Breast epithelium (tissue), 3 donors: Measurements from ENCODE around the gene ZNF398.

Source experiments
- POLR2AphosphoS5 ChIP-seq, 3 donors: sonication (generic); formaldehyde crosslinking; IDR thresholded peaks; one replicate each; pipeline ENCODE4 v1.6.1; 2017; ENCODE audit warnings: antibody characterized with exemption in 3 of 3
- TF ChIP-seq, protein P1 (sequence below), 3 donors: fragments of 450-650 bp; IDR thresholded peaks; one replicate each; pipeline ENCODE4 v1.5.1; 2016 to 2017; ENCODE audit warnings: antibody characterized with exemption in 3 of 3, mild to moderate bottlenecking in 3 of 3, moderate library complexity in 3 of 3

DNA sequence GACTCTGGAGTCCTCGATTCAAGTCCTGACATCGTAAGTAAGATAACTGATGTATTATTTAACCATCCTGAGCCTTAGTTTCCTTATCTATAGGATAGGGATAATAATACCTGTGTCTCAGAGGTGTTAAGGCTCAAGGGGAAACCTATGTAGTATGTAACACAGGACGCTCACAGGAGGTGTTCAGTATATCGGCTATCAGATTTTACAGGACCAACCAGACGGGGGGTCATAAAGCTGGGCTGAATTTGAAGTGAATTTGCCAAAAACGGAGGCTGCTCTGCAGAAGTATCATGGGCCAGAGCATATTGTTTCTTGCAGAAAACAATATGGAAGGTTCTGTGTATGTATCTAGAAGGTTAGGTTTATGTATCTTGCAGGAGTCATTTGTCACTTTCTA, 37.0 kb downstream of the ZNF398 start:
- TF ChIP-seq, protein P1, sequence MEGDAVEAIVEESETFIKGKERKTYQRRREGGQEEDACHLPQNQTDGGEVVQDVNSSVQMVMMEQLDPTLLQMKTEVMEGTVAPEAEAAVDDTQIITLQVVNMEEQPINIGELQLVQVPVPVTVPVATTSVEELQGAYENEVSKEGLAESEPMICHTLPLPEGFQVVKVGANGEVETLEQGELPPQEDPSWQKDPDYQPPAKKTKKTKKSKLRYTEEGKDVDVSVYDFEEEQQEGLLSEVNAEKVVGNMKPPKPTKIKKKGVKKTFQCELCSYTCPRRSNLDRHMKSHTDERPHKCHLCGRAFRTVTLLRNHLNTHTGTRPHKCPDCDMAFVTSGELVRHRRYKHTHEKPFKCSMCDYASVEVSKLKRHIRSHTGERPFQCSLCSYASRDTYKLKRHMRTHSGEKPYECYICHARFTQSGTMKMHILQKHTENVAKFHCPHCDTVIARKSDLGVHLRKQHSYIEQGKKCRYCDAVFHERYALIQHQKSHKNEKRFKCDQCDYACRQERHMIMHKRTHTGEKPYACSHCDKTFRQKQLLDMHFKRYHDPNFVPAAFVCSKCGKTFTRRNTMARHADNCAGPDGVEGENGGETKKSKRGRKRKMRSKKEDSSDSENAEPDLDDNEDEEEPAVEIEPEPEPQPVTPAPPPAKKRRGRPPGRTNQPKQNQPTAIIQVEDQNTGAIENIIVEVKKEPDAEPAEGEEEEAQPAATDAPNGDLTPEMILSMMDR (IDR thresholded peaks at IDR 0.05) = no peak
- TF ChIP-seq POLR2AphosphoS5 (IDR thresholded peaks at IDR 0.05) = no peak
